Measurements from ENCODE around the gene NCS1. TPM values are rescaled to one million over a fixed set of nuclear protein-coding genes. Genes with fewer than 3 reads are reported as not detected.

NCS1 gene
- total RNA-seq, 2 experiments from 2014 or later: 1.1 to 1.4 TPM

GRCh38 chr9:130229759-130230158, 57.6 kb downstream of the NCS1 start:
- Mint-ChIP-seq H3K9me3 (peaks cover 5% of the 10 kb centered on the region), H3K27ac (no peak overlapping the region), H3K27me3 (peaks cover 2% of the 10 kb centered on the region), H3K36me3 (no peaks in the 10 kb centered on the region), H3K4me1 (peaks cover 1% of the 10 kb centered on the region), H3K4me3 (no peak overlapping the region)
- ATAC-seq (ENCODE audit: low read depth): no peak
- POLR2A ChIA-PET: no interaction called here
- no peak for DNase-seq

GRCh38 chr9:130230631-130231030, 58.4 kb downstream of the NCS1 start:
- Mint-ChIP-seq H3K27me3 (peaks cover 2% of the 10 kb centered on the region), H3K36me3 (no peaks in the 10 kb centered on the region), H3K27ac (no peak overlapping the region), H3K9me3 (peaks cover 5% of the 10 kb centered on the region), H3K4me1 (peaks cover 1% of the 10 kb centered on the region), H3K4me3 (no peak overlapping the region)
- no peak for DNase-seq
- POLR2A ChIA-PET: no interaction called here
- ATAC-seq (ENCODE audit: low read depth): no peak

GRCh38 chr9:130232899-130233586, 60.8 kb downstream of the NCS1 start:
- Mint-ChIP-seq H3K9me3 (no peaks in the 10 kb centered on the region), H3K27me3 (peaks cover 2% of the 10 kb centered on the region), H3K36me3 (no peaks in the 10 kb centered on the region), H3K4me1 (peaks cover 6% of the 10 kb centered on the region), H3K4me3 (no peak overlapping the region), H3K27ac (no peak overlapping the region)
- no peak for ATAC-seq (ENCODE audit: low read depth)
- no peak for DNase-seq
- POLR2A ChIA-PET: no interaction called here

- no peak overlapping the region for H3K27ac Mint-ChIP-seq
- H3K4me3 Mint-ChIP-seq: no peak overlapping the region
- POLR2A ChIA-PET: no interaction called here
- DNase-seq (no peak), ATAC-seq (ENCODE audit: low read depth) (no peak)
- no peaks in the 10 kb centered on the region for H3K36me3 Mint-ChIP-seq
- peaks cover 6% of the 10 kb centered on the region for H3K4me1 Mint-ChIP-seq
- H3K27me3 Mint-ChIP-seq: peaks cover 2% of the 10 kb centered on the region
- H3K9me3 Mint-ChIP-seq: no peaks in the 10 kb centered on the region
These were observed 61.4 kb downstream of the NCS1 start for GRCh38 chr9:130233587-130233945.

GRCh38 chr9:130234340-130235260, 62.4 kb downstream of the NCS1 start:
- POLR2A ChIA-PET: no interaction called here
- peaks cover 2% of the 10 kb centered on the region for H3K27me3 Mint-ChIP-seq
- no peak for DNase-seq
- peaks cover 7% of the 10 kb centered on the region for H3K4me1 Mint-ChIP-seq
- no peak overlapping the region for H3K4me3 Mint-ChIP-seq
- H3K36me3 Mint-ChIP-seq: no peaks in the 10 kb centered on the region
- H3K9me3 Mint-ChIP-seq: no peaks in the 10 kb centered on the region
- no peak overlapping the region for H3K27ac Mint-ChIP-seq
- no peak for ATAC-seq (ENCODE audit: low read depth)

GRCh38 chr9:130235558-130236435, 63.6 kb downstream of the NCS1 start:
- peak; percentile 83 for DNase-seq
- Mint-ChIP-seq H3K36me3 (no peaks in the 10 kb centered on the region), H3K4me1 (peaks cover 19% of the 10 kb centered on the region), H3K4me3 (no peak overlapping the region), H3K9me3 (no peaks in the 10 kb centered on the region), H3K27ac (no peak overlapping the region), H3K27me3 (peaks cover 2% of the 10 kb centered on the region)
- ATAC-seq (ENCODE audit: low read depth): peak; percentile 19
- POLR2A ChIA-PET: no interaction called here

- no peak overlapping the region for H3K4me3 Mint-ChIP-seq
- H3K9me3 Mint-ChIP-seq: no peaks in the 10 kb centered on the region
- no peak overlapping the region for H3K27ac Mint-ChIP-seq
- ATAC-seq (ENCODE audit: low read depth) (no peak), DNase-seq (no peak)
- H3K36me3 Mint-ChIP-seq: no peaks in the 10 kb centered on the region
- H3K27me3 Mint-ChIP-seq: peaks cover 2% of the 10 kb centered on the region
- POLR2A ChIA-PET: no interaction called here
- H3K4me1 Mint-ChIP-seq: peaks cover 20% of the 10 kb centered on the region
These were observed 64.3 kb downstream of the NCS1 start for GRCh38 chr9:130236436-130236985.

GRCh38 chr9:130237076-130237475, 64.9 kb downstream of the NCS1 start:
- Mint-ChIP-seq H3K36me3 (no peaks in the 10 kb centered on the region), H3K9me3 (no peaks in the 10 kb centered on the region), H3K27ac (no peak overlapping the region), H3K4me1 (peaks cover 20% of the 10 kb centered on the region), H3K4me3 (no peak overlapping the region), H3K27me3 (peaks cover 2% of the 10 kb centered on the region)
- ATAC-seq (ENCODE audit: low read depth) (no peak), DNase-seq (no peak)
- POLR2A ChIA-PET: no interaction called here

GRCh38 chr9:130237763-130238524, 65.7 kb downstream of the NCS1 start:
- Mint-ChIP-seq H3K27ac (no peak overlapping the region), H3K4me3 (no peak overlapping the region), H3K36me3 (no peaks in the 10 kb centered on the region), H3K27me3 (no peaks in the 10 kb centered on the region), H3K9me3 (no peaks in the 10 kb centered on the region), H3K4me1 (peaks cover 23% of the 10 kb centered on the region)
- POLR2A ChIA-PET: no interaction called here
- DNase-seq (no peak), ATAC-seq (ENCODE audit: low read depth) (no peak)

- Mint-ChIP-seq H3K36me3 (no peaks in the 10 kb centered on the region), H3K27me3 (no peaks in the 10 kb centered on the region), H3K4me1 (peaks cover 26% of the 10 kb centered on the region), H3K4me3 (no peak overlapping the region), H3K9me3 (no peaks in the 10 kb centered on the region), H3K27ac (no peak overlapping the region)
- POLR2A ChIA-PET: no interaction called here
- ATAC-seq (ENCODE audit: low read depth): no peak
- DNase-seq: no peak
These were observed 67.1 kb downstream of the NCS1 start for GRCh38 chr9:130239363-130239695.

- Mint-ChIP-seq H3K27me3 (no peaks in the 10 kb centered on the region), H3K9me3 (no peaks in the 10 kb centered on the region), H3K4me1 (peaks cover 26% of the 10 kb centered on the region), H3K36me3 (no peaks in the 10 kb centered on the region), H3K27ac (no peak overlapping the region), H3K4me3 (no peak overlapping the region)
- DNase-seq: no peak
- ATAC-seq (ENCODE audit: low read depth): peak; percentile 37
- POLR2A ChIA-PET: interaction anchor here (0.6 kb wide), 1 partner anchor 472 kb away, joined by 3 read pairs; no protein-coding TSS in a partner anchor
These were observed 67.6 kb downstream of the NCS1 start for GRCh38 chr9:130239741-130240241.

- H3K4me3 Mint-ChIP-seq: peak overlapping the region; percentile 8
- H3K27ac Mint-ChIP-seq: no peak overlapping the region
- H3K36me3 Mint-ChIP-seq: no peaks in the 10 kb centered on the region
- POLR2A ChIA-PET: no interaction called here
- H3K27me3 Mint-ChIP-seq: no peaks in the 10 kb centered on the region
- no peaks in the 10 kb centered on the region for H3K9me3 Mint-ChIP-seq
- ATAC-seq (ENCODE audit: low read depth) (peak; percentile 28), DNase-seq (no peak)
- H3K4me1 Mint-ChIP-seq: peaks cover 26% of the 10 kb centered on the region
These were observed 68.4 kb downstream of the NCS1 start for GRCh38 chr9:130240410-130241197.

Measured in activated naive CD8-positive, alpha-beta T cell treated with anti-CD3 and anti-CD28 coated beads, Interleukin-2, amount 10 ng/mL, durations not matched to agents 7 days and 5 days (primary cell).